Neural cell (in vitro differentiated cells): ENCODE results near the gene TNNT3.

Source experiments
- EZH2 ChIP-seq: fragments of 200-600, 300-800 bp; shearing (Covaris generic), sonication (generic); IDR thresholded peaks from 2 replicates; pipeline ENCODE4 v1.6.1; 2014; ENCODE audit warnings: antibody characterized with exemption, low read length, borderline replicate concordance, mild to moderate bottlenecking; ENCODE audit not compliant: insufficient read depth, poor library complexity, severe bottlenecking
- POLR2AphosphoS5 ChIP-seq: IDR thresholded peaks from 2 replicates; pipeline ENCODE4 v1.6.1; 2012
- RAD21 ChIP-seq: fragments of 450-650 bp; conservative IDR thresholded peaks from 2 replicates; pipeline ENCODE4 v1.6.1; 2014; ENCODE audit warnings: antibody characterized with exemption, mild to moderate bottlenecking, moderate library complexity
- TAF1 ChIP-seq: IDR thresholded peaks from 2 replicates; pipeline ENCODE4 v1.6.1; 2012; ENCODE audit warnings: low read depth
- TF ChIP-seq, protein P1 (sequence below): IDR thresholded peaks from 2 replicates; pipeline ENCODE4 v1.6.1; 2012; ENCODE audit warnings: borderline replicate concordance
- TF ChIP-seq, protein P2 (sequence below): fragments of 450-650 bp; IDR thresholded peaks from 2 replicates; pipeline ENCODE4 v1.5.1; 2014; ENCODE audit warnings: antibody characterized with exemption, mild to moderate bottlenecking, moderate library complexity; ENCODE audit not compliant: poor library complexity, severe bottlenecking

DNA sequence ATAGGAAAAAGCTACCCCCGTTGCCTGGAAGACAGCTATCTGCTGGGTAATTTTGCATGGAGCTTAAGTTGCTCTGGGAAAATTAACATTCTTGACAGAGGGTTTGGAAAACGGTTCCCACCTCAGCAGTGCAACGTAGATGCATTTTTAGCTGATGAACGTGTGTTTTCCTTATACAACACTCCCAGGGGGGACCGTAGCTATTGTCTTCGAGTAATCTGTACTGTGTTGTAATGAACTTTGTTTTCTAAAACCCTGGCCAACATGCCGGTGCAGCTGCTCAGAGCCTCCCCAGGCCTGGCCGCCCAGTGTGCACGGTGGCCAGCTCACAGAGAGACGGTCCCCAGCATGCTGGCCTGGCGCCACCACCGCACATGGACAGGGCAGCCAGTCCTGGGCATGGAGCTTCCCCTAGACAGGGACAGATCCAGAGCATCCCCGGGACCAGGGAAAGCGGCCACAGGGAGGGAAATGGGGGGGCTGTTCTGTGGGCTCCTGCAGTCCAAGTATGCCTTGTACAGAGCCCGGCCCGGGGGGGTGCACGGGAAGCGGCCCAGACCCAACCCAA, 2.2 kb downstream of the TNNT3 start:
- TF ChIP-seq, protein P1, sequence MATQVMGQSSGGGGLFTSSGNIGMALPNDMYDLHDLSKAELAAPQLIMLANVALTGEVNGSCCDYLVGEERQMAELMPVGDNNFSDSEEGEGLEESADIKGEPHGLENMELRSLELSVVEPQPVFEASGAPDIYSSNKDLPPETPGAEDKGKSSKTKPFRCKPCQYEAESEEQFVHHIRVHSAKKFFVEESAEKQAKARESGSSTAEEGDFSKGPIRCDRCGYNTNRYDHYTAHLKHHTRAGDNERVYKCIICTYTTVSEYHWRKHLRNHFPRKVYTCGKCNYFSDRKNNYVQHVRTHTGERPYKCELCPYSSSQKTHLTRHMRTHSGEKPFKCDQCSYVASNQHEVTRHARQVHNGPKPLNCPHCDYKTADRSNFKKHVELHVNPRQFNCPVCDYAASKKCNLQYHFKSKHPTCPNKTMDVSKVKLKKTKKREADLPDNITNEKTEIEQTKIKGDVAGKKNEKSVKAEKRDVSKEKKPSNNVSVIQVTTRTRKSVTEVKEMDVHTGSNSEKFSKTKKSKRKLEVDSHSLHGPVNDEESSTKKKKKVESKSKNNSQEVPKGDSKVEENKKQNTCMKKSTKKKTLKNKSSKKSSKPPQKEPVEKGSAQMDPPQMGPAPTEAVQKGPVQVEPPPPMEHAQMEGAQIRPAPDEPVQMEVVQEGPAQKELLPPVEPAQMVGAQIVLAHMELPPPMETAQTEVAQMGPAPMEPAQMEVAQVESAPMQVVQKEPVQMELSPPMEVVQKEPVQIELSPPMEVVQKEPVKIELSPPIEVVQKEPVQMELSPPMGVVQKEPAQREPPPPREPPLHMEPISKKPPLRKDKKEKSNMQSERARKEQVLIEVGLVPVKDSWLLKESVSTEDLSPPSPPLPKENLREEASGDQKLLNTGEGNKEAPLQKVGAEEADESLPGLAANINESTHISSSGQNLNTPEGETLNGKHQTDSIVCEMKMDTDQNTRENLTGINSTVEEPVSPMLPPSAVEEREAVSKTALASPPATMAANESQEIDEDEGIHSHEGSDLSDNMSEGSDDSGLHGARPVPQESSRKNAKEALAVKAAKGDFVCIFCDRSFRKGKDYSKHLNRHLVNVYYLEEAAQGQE = no peak
- no peak for TF ChIP-seq POLR2AphosphoS5
- TF ChIP-seq, protein P2, sequence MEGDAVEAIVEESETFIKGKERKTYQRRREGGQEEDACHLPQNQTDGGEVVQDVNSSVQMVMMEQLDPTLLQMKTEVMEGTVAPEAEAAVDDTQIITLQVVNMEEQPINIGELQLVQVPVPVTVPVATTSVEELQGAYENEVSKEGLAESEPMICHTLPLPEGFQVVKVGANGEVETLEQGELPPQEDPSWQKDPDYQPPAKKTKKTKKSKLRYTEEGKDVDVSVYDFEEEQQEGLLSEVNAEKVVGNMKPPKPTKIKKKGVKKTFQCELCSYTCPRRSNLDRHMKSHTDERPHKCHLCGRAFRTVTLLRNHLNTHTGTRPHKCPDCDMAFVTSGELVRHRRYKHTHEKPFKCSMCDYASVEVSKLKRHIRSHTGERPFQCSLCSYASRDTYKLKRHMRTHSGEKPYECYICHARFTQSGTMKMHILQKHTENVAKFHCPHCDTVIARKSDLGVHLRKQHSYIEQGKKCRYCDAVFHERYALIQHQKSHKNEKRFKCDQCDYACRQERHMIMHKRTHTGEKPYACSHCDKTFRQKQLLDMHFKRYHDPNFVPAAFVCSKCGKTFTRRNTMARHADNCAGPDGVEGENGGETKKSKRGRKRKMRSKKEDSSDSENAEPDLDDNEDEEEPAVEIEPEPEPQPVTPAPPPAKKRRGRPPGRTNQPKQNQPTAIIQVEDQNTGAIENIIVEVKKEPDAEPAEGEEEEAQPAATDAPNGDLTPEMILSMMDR = no peak
- TF ChIP-seq EZH2 = no peak
- no peak for TF ChIP-seq RAD21
- TF ChIP-seq TAF1 = no peak
